ENCODE results near the gene C3.

- TF ChIP-seq CTCF (IDR thresholded peaks at IDR 0.05; ENCODE audit: low read depth, low read length) (no peak), EZH2phosphoT487 (IDR thresholded peaks at IDR 0.05; ENCODE audit: low read depth) (no peak)
These were observed 20.5 kb downstream of the C3 start for GRCh38 chr19:6699935-6700334.
